ENCODE data around the gene LRRC74A. TPM values are rescaled to one million over a fixed set of nuclear protein-coding genes. Genes with fewer than 3 reads are reported as not detected.

The LRRC74A gene
- total and polyA plus RNA-seq, 10 donors, result 0.03 to 0.43 (median 0.16) TPM; not detected in 5

- H3K9me3 ChIP-seq, result no peaks in the 10 kb centered on the region
- WGBS, 5 donors, result 94 to 100% (median 99%) methylated on average over 4 of the region's 4 CpGs
- no peaks in the 10 kb centered on the region for H3K27me3 ChIP-seq (replicated peaks in 1 of 7)
- peak in 1 of 3 donors; percentile 33 for TF ChIP-seq POLR2AphosphoS5 (IDR thresholded peaks at IDR 0.05)
- TF ChIP-seq CTCF (IDR thresholded peaks at IDR 0.05 in 8 of 11, conservative IDR thresholded peaks at IDR 0.05 in 3 of 11), result no peak
- H3K27ac ChIP-seq, result no peak overlapping the region
- peaks cover 15 to 58% (median 40%) of the 10 kb centered on the region in 6 donors for H3K4me1 ChIP-seq
- peaks cover 0 to 57% (median 41%) of the 10 kb centered on the region in 6 donors for H3K36me3 ChIP-seq
- no peak overlapping the region for H3K4me3 ChIP-seq
- no peak for DNase-seq
- intact Hi-C loops (cut with DNase I; ENCODE audit: low total_unique reads), result no loop called here
Observed at GRCh38 chr14:76808990-76809389, 17.2 kb upstream of the LRRC74A start.

- intact Hi-C loops (cut with DNase I; ENCODE audit: low total_unique reads), result no loop called here
- 44 to 62% (median 53%) methylated on average over 3 of the region's 3 CpGs for WGBS, 5 donors
- no peak for DNase-seq
- Histone ChIP-seq H3K4me3 (peak overlapping the region; percentile 2 to 96 (median 84)), H3K27ac (peak overlapping the region in 7 of 8 donors; percentile 91 to 96 (median 91)), H3K36me3 (peaks cover 0 to 42% (median 31%) of the 10 kb centered on the region in 6 donors), H3K9me3 (no peaks in the 10 kb centered on the region), H3K4me1 (peaks cover 15 to 58% (median 40%) of the 10 kb centered on the region in 6 donors), H3K27me3 (replicated peaks in 1 of 7) (no peaks in the 10 kb centered on the region)
- TF ChIP-seq POLR2AphosphoS5 (IDR thresholded peaks at IDR 0.05) (no peak), CTCF (IDR thresholded peaks at IDR 0.05 in 8 of 11, conservative IDR thresholded peaks at IDR 0.05 in 3 of 11) (no peak), POLR2A (IDR thresholded peaks at IDR 0.05) (no peak)
Observed at GRCh38 chr14:76810525-76810924, 15.7 kb upstream of the LRRC74A start.

GRCh38 chr14:76810953-76811400 lies 15.2 kb upstream of the LRRC74A start:
- Histone ChIP-seq H3K9me3 (no peaks in the 10 kb centered on the region), H3K27ac (peak overlapping the region; percentile 79 to 96 (median 91)), H3K27me3 (replicated peaks in 1 of 7) (no peaks in the 10 kb centered on the region), H3K36me3 (peaks cover 0 to 37% (median 28%) of the 10 kb centered on the region in 6 donors), H3K4me1 (peaks cover 15 to 58% (median 40%) of the 10 kb centered on the region in 6 donors), H3K4me3 (peak overlapping the region; percentile 2 to 96 (median 84))
- WGBS, 5 donors, result 5 to 9% (median 7%) methylated on average over 9 of the region's 9 CpGs
- TF ChIP-seq CTCF (IDR thresholded peaks at IDR 0.05 in 8 of 11, conservative IDR thresholded peaks at IDR 0.05 in 3 of 11) (peak in 6 of 11 experiments; percentile 22 to 37 (median 29)), POLR2A (IDR thresholded peaks at IDR 0.05) (no peak), POLR2AphosphoS5 (IDR thresholded peaks at IDR 0.05) (peak in 1 of 3 donors; percentile 52)
- intact Hi-C loops (cut with DNase I; ENCODE audit: low total_unique reads), result no loop called here
- no peak for DNase-seq

- H3K9me3 ChIP-seq, result no peaks in the 10 kb centered on the region
- WGBS, 5 donors, result 30 to 56% (median 43%) methylated on average over 4 of the region's 4 CpGs
Observed at GRCh38 chr14:76811561-76811960, 14.6 kb upstream of the LRRC74A start.

More at GRCh38 chr14:76811561-76811960, 14.6 kb upstream of the LRRC74A start:
- Histone ChIP-seq H3K27ac (peak overlapping the region; percentile 79 to 96 (median 91)), H3K27me3 (replicated peaks in 1 of 7) (no peaks in the 10 kb centered on the region), H3K4me3 (peak overlapping the region; percentile 81 to 96 (median 84)), H3K36me3 (peaks cover 0 to 31% (median 23%) of the 10 kb centered on the region in 6 donors), H3K4me1 (peaks cover 15 to 58% (median 40%) of the 10 kb centered on the region in 6 donors)
- intact Hi-C loops (cut with DNase I; ENCODE audit: low total_unique reads), result no loop called here
- no peak for TF ChIP-seq POLR2A (IDR thresholded peaks at IDR 0.05)
- TF ChIP-seq CTCF (IDR thresholded peaks at IDR 0.05 in 8 of 11, conservative IDR thresholded peaks at IDR 0.05 in 3 of 11), result no peak
- no peak for TF ChIP-seq POLR2AphosphoS5 (IDR thresholded peaks at IDR 0.05)
- DNase-seq, result no peak

Measured in spleen (tissue), 11 donors.